ENCODE measurements around the gene PSMD8. TPM values are rescaled to one million over a fixed set of nuclear protein-coding genes. Genes with fewer than 3 reads are reported as not detected.

Gene PSMD8
- total RNA-seq, 1 donor from 2014 or later, result 206 TPM

DNA sequence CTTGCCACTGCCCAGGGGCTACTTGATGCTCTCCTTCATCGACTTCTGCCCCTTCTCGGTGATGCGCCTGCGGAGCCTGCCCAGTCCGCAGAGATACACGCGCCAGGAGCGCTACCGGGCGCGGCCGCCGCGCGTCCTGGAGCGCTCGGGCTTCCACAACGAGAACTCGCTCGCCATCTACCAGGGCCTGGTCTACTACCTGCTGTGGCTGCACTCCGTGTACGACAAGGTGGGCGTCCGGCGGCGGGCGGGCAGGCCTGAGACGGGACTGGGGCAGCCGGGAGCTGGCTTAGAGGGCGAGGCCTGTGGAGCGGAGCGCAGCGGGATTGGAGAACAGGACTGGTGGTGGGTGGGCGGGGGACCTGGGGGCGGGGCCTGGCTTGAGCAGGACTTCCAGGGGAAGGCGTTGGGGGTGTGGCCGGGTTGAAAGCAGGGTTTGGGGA lies 12.7 kb upstream of the PSMD8 start:
- intact Hi-C loops (cut with micrococcal nuclease), result loop anchor here (1.0 to 2.0 kb wide), 4 partner anchors 13 to 45 kb away; partner anchors contain the start of genes GGN, PSMD8 and SPRED3

DNA sequence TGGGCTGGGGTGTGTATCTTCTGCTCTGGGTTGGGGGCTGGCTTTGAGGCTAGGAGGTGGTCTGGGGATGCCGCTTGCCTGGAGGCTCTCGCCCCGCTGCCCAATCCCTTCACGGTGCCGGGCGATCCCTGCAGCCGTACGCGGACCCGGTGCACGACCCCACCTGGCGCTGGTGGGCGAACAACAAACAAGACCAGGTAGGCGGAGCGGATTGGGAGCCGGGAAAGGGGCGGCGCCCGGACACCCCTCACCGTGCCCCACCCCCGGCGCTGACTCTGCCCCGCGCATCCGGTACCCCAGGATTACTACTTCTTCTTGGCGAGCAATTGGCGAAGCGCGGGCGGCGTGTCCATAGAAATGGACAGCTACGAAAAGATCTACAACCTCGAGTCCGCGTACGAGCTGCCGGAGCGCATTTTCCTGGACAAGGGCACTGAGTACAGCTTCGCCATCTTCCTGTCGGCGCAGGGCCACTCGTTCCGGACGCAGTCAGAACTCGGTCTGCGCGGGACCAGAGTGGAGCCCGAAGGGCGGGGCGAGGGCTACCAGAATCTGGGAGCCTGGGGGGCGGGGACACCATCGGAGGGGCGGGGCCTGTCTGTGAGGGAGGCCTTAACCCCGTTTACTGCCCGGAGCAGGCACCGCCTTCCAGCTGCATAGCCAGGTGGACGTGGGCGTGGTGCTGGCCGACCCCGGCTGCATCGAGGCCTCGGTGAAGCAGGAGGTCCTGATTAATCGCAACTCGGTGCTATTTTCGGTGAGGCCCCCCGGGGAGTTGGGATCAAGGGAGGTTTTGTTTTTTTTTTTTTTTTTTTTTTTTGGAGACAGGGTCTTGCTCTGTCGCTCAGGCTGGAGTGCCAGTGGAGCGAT lies 12.1 kb upstream of the PSMD8 start:
- intact Hi-C loops (cut with micrococcal nuclease), result loop anchor here (1.0 to 2.0 kb wide), 4 partner anchors 12 to 46 kb away; partner anchors contain the start of genes GGN, PSMD8 and SPRED3

DNA sequence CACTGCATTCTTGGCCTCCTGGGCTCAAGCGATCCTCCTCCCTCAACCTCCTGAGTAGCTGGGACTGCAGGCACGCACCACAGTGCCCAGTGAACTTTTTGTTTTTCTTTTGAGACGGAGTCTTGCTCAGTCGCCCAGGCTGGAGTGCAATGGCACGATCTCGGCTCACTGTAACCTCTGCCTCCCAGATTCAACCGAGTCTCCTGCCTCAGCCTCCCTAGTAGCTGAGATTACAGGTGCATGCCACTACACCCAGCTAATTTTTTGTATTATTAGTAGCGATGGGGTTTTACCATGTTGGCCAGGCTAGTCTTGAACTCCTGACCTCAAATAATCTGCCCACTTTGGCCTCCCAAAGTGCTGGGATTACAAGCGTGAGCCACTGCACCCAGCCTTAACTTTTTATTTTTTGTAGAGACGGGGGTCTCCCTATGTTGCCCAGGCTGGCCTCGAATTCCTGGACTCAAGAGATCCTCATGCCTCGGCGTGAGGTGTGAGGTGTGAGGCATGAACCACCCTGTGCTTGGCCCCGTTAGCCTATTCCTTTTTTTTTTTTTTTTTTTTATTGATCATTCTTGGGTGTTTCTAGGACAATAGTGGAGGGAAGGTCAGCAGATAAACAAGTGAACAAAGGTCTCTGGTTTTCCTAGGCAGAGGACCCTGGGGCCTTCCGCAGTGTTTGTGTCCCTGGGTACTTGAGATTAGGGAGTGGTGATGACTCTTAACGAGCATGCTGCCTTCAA lies 11.3 kb upstream of the PSMD8 start:
- intact Hi-C loops (cut with micrococcal nuclease), result loop anchor here (1.0 to 2.0 kb wide), 4 partner anchors 11 to 47 kb away; partner anchors contain the start of genes GGN, PSMD8 and SPRED3

DNA sequence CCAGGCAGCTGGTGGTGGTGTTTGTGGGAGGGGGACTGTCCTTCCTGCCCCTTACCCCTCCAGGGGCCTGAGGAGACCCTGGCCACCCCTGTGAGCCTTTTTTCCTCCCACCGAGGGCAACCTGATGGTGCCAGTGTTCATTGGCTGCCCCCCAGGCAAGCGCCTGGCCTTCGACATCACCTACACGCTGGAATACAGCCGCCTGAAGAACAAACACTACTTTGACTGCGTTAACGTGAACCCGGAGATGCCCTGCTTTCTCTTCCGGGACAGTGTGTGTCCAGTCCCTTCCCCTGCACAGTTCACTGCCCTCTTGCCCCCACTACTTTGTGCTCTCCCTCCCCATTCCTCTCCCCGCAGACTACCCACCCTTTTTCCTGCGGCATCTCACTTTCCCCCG lies 7.3 kb upstream of the PSMD8 start:
- intact Hi-C loops (cut with micrococcal nuclease), result no loop called here

DNA sequence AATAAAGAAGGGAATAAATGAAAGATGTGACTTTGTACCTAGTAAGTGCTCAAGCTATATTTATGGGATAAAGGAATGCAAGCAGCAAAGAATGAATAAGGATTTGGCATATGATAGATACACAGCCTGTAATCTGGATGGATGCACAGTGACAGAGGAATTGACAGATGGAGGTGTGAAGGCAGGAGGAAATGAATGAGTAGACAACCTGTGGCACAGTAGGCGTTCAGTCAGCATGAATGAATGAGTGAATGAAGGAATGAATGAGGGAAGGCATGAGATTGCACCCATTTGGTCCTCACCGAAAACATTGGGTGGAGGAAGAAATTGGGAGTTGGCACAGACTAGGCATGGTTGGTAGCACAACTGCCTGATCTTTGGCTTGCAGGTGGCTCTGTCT lies 4.8 kb upstream of the PSMD8 start:
- intact Hi-C loops (cut with micrococcal nuclease), result no loop called here

GRCh38 chr19:38370299-38370698 lies 4.1 kb upstream of the PSMD8 start:
- intact Hi-C loops (cut with micrococcal nuclease), result no loop called here

DNA sequence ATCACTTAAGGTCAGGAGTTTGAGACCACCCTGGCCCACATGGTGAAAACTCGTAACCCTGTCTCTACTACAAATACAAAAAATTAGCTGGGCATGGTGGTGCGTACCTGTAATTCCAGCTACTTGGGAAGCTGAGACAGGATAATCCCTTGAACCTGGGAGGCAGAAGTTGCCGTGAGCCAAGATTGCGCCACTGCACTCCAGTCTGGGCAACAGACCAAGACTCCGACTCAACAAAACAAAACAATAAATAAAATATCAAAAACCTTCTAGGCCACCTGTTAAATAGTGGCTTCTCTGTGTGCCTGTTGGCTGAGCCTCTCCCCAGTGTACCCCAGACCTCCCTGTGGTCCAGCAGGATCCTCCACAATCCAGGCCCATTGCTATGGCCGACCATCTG lies 3.3 kb upstream of the PSMD8 start:
- intact Hi-C loops (cut with micrococcal nuclease), result no loop called here

DNA sequence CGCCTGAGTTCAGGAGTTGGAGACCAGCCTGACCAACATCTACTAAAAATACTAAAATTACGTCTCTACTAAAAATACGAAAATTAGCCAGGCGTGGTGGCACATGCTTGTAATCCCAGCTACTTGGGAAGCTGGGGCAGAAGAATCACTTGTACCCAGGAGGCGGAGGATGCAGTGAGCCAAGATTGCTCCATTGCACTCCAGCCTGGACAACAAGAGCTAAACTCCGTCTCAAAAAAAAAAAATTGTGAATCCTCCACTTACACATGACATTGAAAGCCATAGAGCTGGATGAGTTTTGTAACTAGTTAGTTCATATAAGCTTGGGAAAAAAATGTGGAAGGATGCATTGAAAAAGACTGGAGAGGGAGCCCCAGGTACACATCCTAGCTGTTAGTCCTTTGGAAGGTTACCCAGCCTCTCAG lies 452 bp upstream of the PSMD8 start:
- intact Hi-C loops (cut with micrococcal nuclease), result loop anchor here (1.0 to 2.0 kb wide), 6 partner anchors 12 to 556 kb away; partner anchors contain the start of genes FAM98C, MRPS12 and SARS2

- intact Hi-C loops (cut with micrococcal nuclease), result loop anchor here (2.0 kb wide), 1 partner anchor 28 kb away; the partner anchor contains the start of gene FAM98C
These were observed 725 bp downstream of the PSMD8 start for GRCh38 chr19:38375098-38375493.

- intact Hi-C loops (cut with micrococcal nuclease), result loop anchor here (2.0 kb wide), 1 partner anchor 27 kb away; the partner anchor contains the start of gene FAM98C
These were observed 1.4 kb downstream of the PSMD8 start for GRCh38 chr19:38375748-38376147.

DNA sequence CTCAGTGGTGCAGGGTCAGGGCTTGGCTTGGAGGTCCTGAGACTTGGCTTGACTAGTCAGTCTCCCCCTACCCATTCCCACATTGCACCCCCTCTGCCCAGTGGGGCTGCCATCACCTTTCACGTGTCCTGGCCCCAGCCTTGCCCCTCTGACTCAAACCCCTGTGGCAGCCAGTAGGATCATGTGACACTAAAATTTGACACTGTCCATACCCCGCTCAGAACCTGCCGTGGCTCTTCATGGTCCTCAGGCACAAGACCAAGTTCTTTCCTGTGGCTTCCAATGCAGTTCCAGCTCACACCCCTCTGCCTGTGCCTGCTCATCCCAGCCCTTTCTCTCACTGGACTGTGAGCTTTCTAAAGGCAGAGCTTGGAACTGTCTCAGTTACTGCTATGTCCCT lies 2.2 kb downstream of the PSMD8 start:
- intact Hi-C loops (cut with micrococcal nuclease), result no loop called here

GRCh38 chr19:38377052-38377451 lies 2.7 kb downstream of the PSMD8 start:
- intact Hi-C loops (cut with micrococcal nuclease), result no loop called here

GRCh38 chr19:38378866-38379265 lies 4.5 kb downstream of the PSMD8 start:
- intact Hi-C loops (cut with micrococcal nuclease), result no loop called here

GRCh38 chr19:38381138-38381537 lies 6.8 kb downstream of the PSMD8 start:
- intact Hi-C loops (cut with micrococcal nuclease), result no loop called here

DNA sequence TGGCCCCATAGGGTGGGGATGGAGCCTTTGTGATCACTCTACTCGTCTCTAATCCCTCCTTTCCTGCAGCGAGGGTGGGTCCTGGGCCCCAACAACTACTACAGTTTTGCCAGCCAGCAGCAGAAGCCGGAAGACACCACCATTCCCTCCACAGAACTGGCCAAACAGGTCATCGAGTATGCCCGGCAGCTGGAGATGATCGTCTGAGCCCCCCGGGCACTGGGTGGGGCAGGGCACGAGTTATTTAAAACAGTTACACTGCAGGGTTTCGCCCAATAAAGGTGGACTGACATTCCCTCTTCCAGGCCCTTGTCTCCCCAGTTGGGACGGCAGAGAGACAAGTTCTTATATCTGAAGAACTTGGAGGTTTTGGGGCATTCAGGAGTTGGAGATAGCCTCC lies 8.8 kb downstream of the PSMD8 start:
- intact Hi-C loops (cut with micrococcal nuclease), result no loop called here

GRCh38 chr19:38383743-38384142 lies 9.4 kb downstream of the PSMD8 start:
- intact Hi-C loops (cut with micrococcal nuclease), result no loop called here

- intact Hi-C loops (cut with micrococcal nuclease), result loop anchor here (5.0 kb wide), 1 partner anchor 47 kb away; the partner anchor contains the start of gene CATSPERG
These were observed 10.0 kb downstream of the PSMD8 start for GRCh38 chr19:38384209-38385027.

- intact Hi-C loops (cut with micrococcal nuclease), result loop anchor here (5.0 kb wide), 1 partner anchor 48 kb away; the partner anchor contains the start of gene CATSPERG
These were observed 10.9 kb downstream of the PSMD8 start for GRCh38 chr19:38385057-38385803.

- intact Hi-C loops (cut with micrococcal nuclease), result loop anchor here (5.0 kb wide), 1 partner anchor 49 kb away; the partner anchor contains the start of gene CATSPERG
These were observed 11.5 kb downstream of the PSMD8 start for GRCh38 chr19:38385804-38386257.
